ENCODE measurements around the gene NPC2.
A peak's percentile ranks its signal among the peaks of the same experiment; 100 is the strongest.

The NPC2 gene

DNA sequence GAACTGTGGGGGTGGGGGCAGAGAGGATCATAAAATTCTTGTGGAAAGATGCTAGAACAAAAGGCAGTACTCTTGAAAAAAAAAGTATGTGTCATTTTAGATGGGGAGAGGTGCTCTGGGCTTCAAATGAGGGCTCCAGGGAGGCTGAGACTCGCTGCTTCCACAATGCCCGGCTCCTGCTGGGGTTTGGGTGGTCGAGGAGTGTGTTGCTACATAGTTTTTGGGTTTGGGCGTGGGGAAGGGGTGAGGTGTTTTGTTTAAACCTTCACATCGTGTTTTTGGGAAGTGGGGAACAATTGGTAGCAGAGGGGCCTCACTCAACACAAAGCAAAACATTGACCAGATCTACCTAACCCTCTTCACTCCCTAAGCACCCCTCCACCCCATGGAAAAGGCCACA is 8.6 kb upstream of the NPC2 start:
- no peak for DNase-seq

DNA sequence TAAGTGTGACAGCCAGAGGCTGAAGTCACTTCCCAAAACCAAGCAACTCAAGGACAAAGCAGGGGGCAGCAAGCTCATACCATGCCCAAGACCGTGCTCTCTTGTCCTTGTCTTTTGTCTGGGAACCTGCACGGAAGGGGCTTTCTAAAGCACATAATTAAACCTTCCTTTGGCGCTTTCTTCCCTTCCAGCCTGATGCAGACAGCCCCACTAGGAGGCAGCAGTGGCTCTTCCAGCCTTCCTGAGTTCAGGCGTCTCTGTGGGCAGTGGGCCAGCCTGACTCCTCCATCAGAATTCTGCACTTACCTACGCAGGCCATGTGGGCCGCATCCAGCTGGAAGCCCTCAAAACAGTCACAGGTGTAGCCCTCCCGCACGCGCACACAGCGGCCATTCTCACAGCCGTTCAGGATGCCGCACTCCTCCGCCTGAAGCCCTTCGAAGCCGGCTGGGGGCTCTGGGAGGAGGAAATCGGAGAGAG is 8.1 kb upstream of the NPC2 start:
- no peak for DNase-seq

DNA sequence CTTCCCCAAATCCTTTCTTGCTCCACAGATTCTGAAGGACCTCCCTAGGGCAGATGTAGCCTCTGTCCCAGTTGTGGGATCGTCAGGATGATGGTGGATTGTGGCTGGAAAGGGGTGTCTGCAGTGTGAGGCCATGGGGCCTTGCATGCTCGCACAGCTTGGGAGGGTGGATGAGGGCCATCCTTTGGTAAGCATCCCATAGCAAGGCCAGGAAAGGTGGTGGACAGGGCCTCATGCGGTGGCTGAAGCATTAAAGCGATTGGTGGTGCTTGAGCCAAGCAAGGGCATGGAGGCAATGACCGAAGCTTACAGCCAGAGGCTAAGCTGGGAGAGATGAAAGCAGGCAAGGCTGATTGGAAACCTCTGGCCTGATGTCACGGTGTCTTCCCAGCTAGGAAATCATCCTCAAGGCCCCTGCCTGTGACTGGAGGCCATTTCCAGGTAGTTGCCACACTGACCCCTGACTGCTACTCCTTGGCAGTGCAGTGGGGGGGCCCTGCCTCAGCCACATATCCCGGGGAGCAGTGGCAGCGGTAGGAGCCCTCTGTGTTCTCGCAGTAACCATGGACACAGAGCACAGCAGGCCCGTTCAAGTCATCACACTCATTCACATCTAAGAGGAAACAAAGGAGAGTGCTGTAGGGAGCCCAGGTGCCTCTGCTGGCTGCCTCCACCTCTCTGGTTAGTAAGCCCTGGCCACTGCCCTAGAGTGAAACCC is 7.5 kb upstream of the NPC2 start:
- DNase-seq, result no peak

DNA sequence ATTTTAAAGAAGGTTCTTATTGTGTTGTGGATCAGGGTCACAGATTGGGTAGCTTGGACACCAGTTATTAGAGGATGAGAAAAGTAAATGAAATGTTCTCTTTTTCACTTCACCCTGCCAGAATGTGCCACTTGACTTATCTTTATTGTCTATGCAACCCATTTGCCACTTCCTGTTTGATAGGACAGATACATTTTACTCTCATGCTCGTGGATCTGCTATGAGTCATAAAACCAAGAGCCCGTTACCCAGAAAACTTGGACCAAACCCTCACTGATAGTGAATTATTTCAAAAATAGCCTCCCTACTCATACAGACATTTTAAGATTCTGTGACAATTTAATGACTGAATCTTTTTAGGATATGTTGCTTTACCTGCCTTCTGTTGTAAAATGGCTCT is 2.3 kb upstream of the NPC2 start:
- DNase-seq, result no peak

DNA sequence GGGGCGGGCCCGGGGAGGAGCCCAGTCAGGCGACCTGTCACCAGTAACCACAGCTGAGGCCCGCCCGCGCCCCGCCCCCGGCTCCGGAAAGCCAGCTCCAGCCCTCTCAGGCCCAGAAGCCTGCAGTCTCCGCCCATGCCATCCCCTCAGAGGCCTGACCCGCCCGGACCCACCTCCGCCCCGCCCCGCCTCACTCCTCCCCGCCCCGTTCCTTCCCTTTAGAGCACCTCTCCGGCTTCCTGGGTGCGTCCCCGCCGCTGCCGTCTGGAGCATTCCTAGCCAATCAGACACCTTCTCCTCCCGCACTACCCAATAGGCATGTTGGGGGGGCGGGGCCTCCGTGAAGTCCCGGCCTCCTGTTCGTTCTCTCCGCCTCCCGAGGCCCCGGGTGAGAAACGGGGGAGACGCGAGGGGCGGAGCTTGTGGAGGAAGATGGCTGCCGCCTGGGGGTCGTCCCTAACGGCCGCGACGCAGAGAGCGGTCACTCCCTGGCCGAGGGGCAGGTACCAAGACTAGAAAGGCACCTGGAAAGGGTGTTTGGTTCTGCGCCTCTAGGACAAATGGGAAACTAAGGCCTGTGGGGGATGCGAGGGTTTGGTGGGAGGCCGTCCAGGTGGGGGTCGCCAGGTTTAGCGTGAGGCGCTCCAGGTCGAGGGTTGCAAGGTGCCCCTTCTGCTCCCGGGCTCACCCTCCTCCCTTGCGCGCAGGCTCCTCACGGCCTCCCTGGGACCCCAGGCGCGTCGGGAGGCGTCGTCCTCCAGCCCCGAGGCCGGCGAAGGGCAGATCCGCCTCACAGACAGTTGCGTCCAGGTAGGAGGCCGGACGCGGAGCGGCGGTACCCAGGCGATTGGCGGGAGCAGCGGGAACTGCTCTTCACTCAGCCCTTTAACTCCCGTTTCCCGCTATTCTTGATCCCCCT is 497 bp upstream of the NPC2 start, which contains the start of gene ISCA2:
Gene ISCA2 (plus strand): TSS at position 423 of the 919 bp plus-strand sequence. CDS start 10 bp downstream, at position 433.
- peak; percentile 99 to 100 (median 100) for DNase-seq

DNA sequence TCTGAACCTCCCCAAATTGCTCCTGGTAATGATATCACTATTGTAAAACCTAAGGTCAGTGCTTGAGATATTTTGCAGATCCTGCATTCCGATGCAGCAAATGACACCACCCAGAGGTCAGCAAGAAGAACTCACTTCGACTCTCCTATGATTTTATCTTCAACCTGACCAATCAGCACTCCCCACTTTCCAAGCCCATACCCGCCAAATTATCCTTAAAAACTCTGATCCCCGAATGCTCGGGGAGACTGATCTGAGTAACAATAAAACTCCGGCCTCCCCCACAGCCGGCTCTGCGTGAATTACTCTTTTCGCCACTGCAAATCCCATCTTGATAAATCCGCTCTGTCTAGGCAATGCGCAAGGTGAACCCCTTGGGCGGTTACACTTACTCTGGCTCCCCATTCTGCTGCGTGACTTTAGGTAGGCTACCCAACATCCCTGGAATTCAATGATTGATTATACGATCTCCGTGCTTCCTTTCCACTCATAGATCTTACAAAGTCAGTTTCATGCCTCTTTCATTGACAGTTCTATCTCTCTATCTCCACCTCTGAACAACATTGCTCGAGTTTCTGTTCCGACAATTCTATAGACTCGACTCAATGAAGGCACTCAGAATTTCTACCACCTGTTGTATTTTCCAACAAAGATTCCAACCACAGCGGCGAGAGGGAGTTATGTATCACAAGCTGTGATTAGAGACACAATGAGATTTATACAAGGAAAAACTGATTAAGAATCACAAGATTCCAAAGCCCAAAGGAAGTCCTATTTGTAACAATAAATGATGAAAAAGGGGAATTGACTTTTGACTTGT is 939 bp downstream of the NPC2 start:
- DNase-seq, result no peak

DNA sequence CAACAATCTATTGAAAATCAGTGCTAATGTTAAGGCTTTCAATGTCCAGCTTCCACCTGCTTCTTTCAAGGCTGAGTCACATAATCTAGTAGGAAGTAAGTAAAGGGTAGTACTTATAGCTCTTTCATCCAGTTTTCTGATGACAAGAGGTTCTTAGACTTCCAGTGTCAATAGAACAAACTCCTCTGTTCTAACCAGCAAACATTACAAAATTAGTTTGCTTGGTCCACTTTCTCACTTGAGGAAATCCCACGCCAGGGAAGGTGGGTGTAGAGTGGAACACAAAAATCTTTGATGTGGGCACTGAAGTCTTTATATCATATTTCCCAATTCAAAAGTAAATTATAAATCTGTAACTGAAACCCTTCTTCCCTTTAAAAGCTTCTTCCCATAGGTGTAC is 2.6 kb downstream of the NPC2 start:
- DNase-seq, result no peak

DNA sequence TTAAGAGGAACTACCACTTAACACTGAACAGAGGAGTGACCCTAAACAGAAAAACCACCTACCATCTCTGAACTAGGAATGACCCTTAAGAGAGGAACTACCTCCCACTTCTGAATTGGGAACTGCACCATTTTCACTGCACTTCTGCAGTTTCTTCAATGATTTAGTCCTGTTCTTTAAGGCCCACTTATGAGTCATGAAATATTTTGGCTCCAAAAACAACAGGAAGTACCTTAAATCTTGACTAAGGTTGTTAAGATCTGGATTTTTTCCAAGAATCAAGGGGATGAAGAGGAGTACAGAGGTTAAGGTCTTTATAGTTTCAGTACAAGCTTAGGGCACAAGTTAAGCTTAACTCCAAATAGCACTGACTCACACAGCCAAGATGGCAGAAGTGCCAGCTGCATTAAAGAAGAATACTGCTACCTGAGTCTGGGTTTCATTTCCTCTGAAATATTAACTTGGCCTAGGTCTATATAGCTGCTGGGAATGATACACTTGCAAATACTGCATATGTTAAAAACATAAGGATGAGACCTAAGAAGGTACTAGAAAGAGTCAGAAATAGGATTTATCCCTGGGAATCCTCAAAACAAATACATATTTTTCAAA is 4.2 kb downstream of the NPC2 start:
- DNase-seq, result no peak

DNA sequence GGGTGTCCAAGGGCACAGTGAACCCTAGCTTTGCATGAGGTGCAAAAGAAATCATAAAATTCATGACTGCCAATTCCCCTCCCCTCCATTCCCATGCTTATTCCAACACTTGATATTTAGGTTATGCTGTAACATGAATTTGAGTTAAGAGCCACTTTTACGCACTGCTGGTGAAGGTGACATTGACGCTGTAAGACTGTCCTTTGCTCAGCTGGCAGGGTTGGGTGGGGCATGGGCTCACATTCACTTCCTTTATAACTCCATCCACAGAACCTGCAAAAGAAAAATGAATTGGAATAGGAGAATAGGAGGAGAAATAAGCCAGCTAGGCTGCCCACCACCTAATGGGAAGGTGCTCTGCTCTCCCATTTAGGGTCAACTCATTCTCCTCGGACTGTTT is 6.9 kb downstream of the NPC2 start:
- no peak for DNase-seq

DNA sequence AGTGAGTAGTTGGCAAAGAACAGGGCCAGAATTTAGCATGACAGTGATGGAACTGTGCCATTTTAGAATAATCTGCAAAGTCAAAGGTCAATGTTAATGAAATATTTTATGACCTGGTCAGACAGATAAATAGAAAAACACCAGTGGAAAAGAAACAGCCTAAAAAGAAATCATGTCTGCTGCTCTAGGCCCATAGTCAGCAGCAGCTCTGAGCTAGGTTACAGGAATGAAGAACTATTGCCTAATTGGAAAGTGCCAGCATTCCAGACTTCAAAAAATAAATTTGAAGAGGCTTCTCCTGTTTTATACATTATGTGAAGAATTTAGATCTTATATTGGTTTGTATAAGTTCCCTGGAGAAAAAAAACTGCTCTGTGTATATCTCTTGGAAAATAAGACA is 9.8 kb downstream of the NPC2 start:
- no peak for DNase-seq

DNA sequence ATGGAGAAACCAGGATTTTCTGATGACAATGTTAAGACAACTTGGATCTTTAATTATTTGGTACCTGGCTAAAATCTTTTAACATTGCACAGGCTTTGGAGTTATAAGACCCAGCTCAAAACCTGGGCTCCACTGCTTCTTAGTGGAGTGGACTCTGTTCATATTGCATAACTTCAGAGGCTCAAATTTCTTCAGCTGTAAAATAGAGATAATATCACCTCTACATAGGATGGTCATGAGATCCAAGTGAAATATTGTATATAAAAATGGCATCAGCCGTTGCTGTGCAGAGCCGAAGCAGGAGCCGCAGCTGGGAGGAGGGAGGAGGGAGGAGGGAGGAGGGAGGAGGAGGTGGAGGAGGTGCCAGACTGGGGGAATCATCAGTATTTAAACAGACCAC is 10.5 kb downstream of the NPC2 start:
- no peak for DNase-seq

DNA sequence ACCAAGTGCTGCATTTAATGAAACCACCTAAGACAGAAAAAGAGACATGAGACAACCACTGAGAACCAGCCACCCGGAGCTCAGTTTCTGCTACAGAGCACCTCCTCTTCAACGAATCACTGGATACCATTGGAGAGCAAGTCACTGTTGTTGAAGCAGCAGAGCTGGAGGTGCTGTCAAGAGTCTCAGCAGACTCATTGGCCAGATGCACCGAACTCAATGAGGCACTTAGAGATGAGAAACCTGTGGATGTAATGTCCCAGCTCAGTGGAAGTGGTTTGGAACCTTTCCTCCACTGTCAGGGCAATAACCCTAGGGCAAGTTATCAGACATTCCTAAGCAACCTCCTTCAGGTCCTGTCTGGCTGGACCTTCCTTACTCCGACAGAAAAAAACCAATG is 13.1 kb downstream of the NPC2 start:
- no peak for DNase-seq

DNA sequence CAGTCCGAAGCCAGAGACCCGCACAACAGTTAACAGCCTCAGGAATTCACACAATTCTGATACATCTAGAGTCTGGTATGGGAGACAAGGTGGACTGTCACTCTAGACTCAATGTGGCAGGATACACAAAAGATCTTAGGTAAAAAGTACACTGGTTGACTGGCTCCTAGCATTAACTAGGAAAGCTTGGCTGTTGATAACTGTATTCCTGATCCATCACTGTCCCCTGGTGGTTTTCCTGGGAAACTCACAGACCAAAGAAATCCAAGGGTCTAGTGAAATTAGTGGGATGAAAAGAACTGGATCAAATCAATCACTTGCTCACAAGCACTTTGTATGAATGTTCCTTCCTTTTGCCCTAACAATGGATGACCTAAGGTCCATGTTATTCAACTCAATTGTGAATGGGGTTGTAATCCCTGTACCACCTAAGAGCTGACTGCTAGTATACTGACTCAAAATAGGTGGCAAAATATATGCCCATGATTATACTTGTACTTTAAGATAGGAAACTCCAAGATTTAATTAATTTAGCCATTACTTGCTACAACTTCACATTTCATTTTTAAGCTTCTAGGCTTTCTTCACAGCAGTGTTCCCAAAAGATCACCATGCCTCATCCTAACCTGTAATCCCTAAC is 14.0 kb downstream of the NPC2 start:
- no peak for DNase-seq

DNA sequence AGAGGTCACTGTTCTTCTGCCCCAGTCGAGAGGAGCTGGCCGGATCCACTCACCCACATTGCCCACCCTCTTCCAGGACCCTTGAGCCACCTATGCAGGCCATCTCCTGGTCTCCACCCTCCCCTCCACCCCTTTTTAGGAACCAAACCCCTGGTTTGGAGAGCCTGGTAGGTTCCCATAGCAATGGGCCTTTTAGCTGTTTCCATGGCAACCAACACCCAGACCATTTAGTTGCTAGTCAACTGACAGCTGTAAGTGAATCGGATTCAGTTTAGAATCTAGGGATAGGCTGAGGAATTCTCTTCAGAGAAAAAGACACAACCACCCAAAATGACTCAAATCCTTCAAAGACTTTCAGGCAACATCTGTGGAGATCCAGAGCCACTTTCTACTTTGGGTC is 16.5 kb downstream of the NPC2 start:
- DNase-seq, result no peak

DNA sequence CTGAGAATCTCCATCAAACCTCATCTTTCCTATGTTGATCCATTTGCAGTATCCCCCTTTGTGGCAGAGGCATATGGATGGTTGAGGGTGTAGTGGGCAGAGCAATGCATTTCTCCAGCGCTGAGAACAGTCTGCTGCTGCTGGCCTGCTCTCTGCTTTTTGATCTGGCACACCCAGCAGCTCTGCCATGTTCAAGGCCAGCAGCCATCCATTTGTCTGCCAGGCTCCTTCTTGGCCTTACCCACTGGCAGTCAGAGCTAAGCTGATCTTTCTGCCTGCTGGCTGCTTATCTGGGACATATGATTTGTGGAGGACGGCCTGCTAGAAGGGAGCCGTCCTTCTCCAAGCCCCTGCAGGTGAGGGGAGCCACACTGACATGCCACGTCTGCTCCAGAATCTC is 17.0 kb downstream of the NPC2 start:
- no peak for DNase-seq

DNA sequence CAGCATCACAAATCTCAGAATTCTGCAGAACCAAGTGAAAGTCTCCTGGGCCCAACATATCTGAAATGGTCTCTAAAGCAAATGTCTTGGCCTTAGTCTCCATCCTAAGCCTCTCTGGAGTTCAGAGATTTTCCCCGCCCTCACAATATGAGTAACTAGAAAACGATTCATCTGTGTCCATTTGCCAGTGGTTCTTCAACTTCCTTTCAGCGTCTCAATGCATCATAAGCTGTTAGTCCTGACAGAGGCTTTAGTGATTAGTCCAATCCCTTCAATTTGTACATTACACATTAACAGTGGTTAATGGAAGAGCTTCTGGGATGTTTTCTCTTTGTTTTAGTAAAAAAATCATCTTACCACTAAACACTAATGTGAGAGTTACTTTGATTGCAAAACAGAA is 17.4 kb downstream of the NPC2 start:
- DNase-seq, result no peak

DNA sequence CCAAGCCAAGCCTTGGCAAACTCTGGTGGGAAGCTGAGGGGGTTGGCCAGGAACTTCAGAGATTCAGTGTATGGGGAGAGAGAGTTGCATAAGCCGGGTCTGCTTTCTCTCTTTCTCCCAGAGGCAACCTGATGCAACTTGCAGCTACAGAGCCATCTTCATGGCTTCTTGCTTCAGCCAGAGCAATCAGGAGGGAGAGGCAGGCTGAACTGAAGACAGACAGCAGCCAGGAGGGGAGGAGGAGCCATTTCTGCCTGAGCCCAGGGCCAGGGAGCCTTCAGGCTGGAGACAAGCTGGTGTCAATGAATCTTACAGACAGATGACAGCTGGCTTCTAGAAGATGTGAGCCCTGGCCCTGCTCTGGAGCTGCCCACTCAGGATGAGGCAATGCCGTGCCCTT is 18.7 kb downstream of the NPC2 start:
- no peak for DNase-seq

DNA sequence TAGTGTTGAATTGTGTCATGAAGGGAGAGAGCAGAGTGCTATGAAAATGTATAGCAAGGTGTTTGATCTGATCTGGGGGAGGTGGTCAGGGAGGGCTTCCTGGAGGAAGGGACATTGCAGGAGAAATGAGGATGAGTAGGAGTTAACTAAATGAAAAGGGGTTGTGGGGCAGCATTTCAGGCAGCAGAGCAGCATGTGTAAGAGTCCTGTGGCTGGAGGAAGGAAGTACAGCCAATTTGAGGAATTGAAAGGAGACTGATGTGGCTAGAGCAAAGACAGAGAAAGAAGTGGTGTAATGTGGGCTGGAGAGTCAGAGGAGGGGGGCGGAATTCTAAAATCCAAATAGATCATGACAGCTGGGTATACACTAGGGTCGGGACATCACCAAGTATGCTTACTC is 20.5 kb downstream of the NPC2 start:
- DNase-seq, result no peak

DNA sequence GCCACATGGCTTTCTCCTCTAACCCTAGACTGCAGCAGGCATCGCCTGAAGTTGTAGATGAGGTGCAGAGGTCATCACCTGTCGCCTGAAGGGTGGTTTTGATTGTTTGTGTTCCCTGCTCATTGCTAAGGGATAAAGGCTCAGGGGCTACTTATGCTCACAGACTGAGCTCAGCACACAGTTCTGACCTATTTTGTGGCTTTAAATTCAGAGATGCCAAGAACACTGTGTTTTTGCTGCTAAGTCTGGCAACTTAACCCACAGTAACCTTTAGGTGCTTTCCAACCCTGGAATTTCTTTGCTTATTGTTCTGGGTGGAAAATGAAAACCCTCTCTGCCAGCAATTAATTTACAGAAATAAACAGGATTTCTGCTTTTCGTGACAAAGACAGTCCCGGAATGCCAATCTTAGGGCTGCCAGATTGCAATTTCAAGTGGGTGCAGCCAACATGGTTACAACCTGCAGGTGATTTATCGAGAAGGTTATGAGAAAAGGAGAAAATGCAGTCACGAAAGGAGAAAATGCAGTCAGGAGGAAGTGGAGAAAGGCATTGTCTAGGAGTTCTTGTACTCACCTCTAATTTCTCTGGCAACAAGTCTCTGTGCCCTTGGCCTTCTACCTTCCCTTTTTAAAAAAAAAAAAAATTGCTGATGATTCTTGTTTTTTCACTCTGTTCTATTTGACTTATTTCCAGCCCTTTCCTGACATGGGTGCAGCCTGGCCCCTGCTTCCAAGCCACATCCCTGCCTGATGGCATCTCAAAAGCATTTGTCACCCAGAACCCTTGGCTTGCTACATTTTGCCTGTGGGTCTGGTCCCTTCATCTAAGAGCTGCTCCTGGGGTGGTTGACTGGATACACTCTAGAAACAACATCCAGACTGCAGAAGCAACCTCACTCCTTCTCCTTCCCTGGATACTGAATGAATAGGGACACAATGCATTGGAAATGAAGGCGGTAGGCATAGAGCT is 23.3 kb downstream of the NPC2 start:
- DNase-seq, result no peak

DNA sequence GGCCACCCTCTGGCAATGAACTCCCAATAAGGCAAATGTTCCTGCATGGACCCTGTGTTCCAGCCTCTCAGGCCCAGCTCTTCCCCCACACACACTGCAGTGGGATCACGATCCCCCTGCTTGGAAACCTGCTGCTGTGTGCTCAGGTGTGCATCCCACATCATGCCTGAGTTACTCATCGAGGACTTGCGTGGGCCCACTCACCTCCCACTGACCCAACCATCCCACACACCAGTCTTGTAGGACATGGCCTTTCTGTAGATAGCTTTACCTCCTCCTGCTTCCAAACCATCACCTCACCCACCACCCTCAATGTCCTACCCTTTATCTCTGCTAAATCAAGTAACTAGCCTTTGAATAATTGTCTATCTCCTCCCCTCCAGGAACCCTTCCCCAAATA is 24.6 kb downstream of the NPC2 start:
- DNase-seq, result no peak

DNA sequence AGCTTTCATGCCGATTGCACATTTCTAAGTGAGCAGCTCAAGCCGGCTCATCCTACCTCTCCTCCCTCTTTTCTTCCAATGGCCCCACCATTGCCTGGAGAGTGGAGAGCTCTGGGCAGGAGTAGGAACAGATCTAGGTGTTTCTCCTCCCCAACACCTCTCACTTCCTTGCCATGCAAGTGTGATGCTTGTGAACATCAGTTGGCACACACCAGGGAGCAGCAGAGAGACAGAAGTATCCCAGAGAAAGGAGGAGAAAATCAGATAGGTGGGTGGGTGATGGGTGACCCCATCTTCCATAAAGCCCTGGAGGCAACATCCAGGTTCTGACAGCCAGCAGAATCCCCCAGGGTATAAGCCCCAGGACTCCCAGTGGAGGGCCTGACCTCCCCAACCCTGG is 27.8 kb downstream of the NPC2 start:
- DNase-seq, result no peak
